ENCODE data around the gene ZNF684. TPM values are rescaled to one million over a fixed set of nuclear protein-coding genes. Genes with fewer than 3 reads are reported as not detected.

Gene ZNF684
- total and polyA plus RNA-seq, 2 of the 8 experiments (the other 6 are each of a cell fraction or from before 2014, with no cell fraction given) = 2.4 to 9.3 TPM

DNA sequence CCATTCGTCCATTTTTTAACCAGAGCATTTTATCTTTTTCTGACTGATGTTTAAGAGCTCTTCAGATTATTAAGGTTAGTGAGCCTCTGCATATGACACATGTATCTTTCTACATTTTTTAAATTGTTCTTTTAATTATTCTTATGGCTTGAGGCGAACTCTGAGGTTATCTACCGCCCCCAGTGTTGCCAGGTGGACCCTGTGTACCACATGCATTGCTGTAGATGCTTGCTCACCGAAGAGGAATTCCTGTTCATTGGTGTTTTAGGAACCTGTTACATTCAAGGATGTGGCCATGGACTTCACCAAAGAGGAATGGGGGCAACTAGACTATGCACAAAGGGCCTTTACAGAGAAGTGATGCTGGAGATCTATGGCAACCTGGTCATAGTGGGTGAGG lies 31.8 kb downstream of the ZNF684 start:
- H2BK120ac ChIP-seq (replicated peaks; ENCODE audit: low read depth, low read length) = no peak overlapping the region
- WGBS, 2 experiments (ENCODE audit: extremely low coverage in 1 of 2, insufficient coverage in 1 of 2, insufficient read length in 1 of 2, insufficient replicate concordance in 2 of 2, low coverage in 1 of 2, low lambda C conversion rate in 2 of 2, missing lambda C conversion rate in 1 of 2) = 86% methylated on average over 4 of the region's 4 CpGs; no CpG with 5 or more reads in 1 of the 2 experiments
- ChIA-PET POLR2A (ENCODE audit: partially characterized antibody) (interaction anchor here (0.6 kb wide), 1 partner anchor 31 kb away, joined by 3 read pairs; no protein-coding TSS in a partner anchor), CTCF (ENCODE audit: partially characterized antibody) (interaction anchor here (1.2 to 1.9 kb wide), 2 partner anchors 31 to 48 kb away, joined by 4 to 7 read pairs; partner anchors contain the start of gene ZNF684)
- H3K27ac ChIP-seq (ENCODE audit: low read depth, low read length) = no peak overlapping the region
- FAIRE-seq (no peak), DNase-seq (ENCODE audit: low read depth in 1 of 2, low spot score in 2 of 2) (no peak)
- no peaks in the 10 kb centered on the region for H3K23me2 ChIP-seq (ENCODE audit: low read depth, low read length)
- no peaks in the 10 kb centered on the region for H4K20me1 ChIP-seq (replicated peaks in 1 of 2; ENCODE audit: control insufficient read depth in 1 of 2, insufficient read depth in 2 of 2, low read length in 2 of 2)
- H2AFZ ChIP-seq (ENCODE audit: low read length) = no peak overlapping the region
- no peak overlapping the region for H3K4ac ChIP-seq (replicated peaks; ENCODE audit: insufficient read length, low read depth, low read length)
- H3K36me3 ChIP-seq (ENCODE audit: control insufficient read depth in 2 of 4, insufficient read depth in 4 of 4, low read length in 3 of 4) = no peaks in the 10 kb centered on the region
- H3K9ac ChIP-seq (replicated peaks in 1 of 4; ENCODE audit: extremely low read depth in 1 of 4, low read depth in 3 of 4, low read length in 3 of 4) = no peak overlapping the region
- no peak overlapping the region for H4K91ac ChIP-seq (replicated peaks; ENCODE audit: insufficient read length, low read length)
- H3K18ac ChIP-seq (ENCODE audit: extremely low read depth, low read length) = no peak overlapping the region
- H2BK12ac ChIP-seq (ENCODE audit: low read depth, low read length) = no peak overlapping the region
- no peak overlapping the region for H2AK5ac ChIP-seq (ENCODE audit: low read depth, low read length)
- H3K23ac ChIP-seq (ENCODE audit: insufficient read length) = no peak overlapping the region
- H4K5ac ChIP-seq (ENCODE audit: insufficient read length, low read depth, low read length) = no peak overlapping the region
- no peak overlapping the region for H2BK15ac ChIP-seq (ENCODE audit: low read length)
- H3K79me2 ChIP-seq (ENCODE audit: control insufficient read depth in 1 of 2, insufficient read depth in 2 of 2, low read length in 2 of 2) = no peaks in the 10 kb centered on the region
- no peak overlapping the region for H2BK5ac ChIP-seq (ENCODE audit: low read depth, low read length)
- no peak overlapping the region for H3K14ac ChIP-seq (ENCODE audit: insufficient read length)
- H3K27me3 ChIP-seq (replicated peaks in 1 of 4; ENCODE audit: control insufficient read depth in 3 of 4, extremely low read depth in 1 of 4, insufficient read depth in 3 of 4, low read length in 3 of 4) = no peaks in the 10 kb centered on the region
- H3K4me3 ChIP-seq (ENCODE audit: extremely low read depth in 1 of 4, insufficient read depth in 2 of 4, low read depth in 3 of 4, low read length in 4 of 4) = no peak overlapping the region
- H3K4me2 ChIP-seq (ENCODE audit: insufficient read depth in 1 of 2, low read depth in 2 of 2, low read length in 2 of 2) = no peak overlapping the region
- no peaks in the 10 kb centered on the region for H3K4me1 ChIP-seq (replicated peaks in 1 of 4; ENCODE audit: control insufficient read depth in 3 of 4, insufficient read depth in 4 of 4, low read length in 3 of 4)
- no peaks in the 10 kb centered on the region for H3K79me1 ChIP-seq (ENCODE audit: low read depth, low read length)
- no peak overlapping the region for H3K56ac ChIP-seq (replicated peaks; ENCODE audit: insufficient read length, low read depth, low read length)
- peaks cover 0 to 9% of the 10 kb centered on the region in 2 experiments; a peak in 2 of 4 replicates for H3K9me3 ChIP-seq (ENCODE audit: insufficient read depth in 2 of 2, low read depth in 1 of 2, low read length in 1 of 2)
- H2BK20ac ChIP-seq (ENCODE audit: low read length) = no peak overlapping the region
- no peak overlapping the region for H4K8ac ChIP-seq (ENCODE audit: extremely low read depth, insufficient read depth, low read length)
- TF ChIP-seq KDM1A (IDR thresholded peaks at IDR 0.05; ENCODE audit: borderline replicate concordance, low read length) (no peak), SP1 (IDR thresholded peaks at IDR 0.05; ENCODE audit: low read depth, low read length) (no peak)

All from H1 (cell line).